ENCODE data around the gene SLC25A43.

DNA sequence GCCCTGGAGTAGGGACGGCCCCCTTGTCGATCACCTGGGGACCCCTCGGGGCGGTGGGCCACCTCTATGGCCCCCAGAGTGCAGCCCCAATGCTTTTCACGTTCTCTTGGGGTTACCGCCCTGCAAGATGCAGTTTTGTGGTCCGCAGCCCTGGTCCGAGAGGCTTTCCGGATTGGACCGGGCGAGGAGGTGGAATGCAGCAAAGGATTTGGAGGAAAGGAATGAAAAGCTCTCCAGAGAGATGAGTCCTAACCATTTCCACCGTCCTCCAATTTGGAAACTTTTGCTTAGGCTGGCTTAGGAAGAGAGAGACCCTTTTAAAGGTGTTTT is 601 bp downstream of the SLC25A43 start:
- TF ChIP-seq, protein P1, sequence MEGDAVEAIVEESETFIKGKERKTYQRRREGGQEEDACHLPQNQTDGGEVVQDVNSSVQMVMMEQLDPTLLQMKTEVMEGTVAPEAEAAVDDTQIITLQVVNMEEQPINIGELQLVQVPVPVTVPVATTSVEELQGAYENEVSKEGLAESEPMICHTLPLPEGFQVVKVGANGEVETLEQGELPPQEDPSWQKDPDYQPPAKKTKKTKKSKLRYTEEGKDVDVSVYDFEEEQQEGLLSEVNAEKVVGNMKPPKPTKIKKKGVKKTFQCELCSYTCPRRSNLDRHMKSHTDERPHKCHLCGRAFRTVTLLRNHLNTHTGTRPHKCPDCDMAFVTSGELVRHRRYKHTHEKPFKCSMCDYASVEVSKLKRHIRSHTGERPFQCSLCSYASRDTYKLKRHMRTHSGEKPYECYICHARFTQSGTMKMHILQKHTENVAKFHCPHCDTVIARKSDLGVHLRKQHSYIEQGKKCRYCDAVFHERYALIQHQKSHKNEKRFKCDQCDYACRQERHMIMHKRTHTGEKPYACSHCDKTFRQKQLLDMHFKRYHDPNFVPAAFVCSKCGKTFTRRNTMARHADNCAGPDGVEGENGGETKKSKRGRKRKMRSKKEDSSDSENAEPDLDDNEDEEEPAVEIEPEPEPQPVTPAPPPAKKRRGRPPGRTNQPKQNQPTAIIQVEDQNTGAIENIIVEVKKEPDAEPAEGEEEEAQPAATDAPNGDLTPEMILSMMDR (conservative IDR thresholded peaks at IDR 0.05; ENCODE audit: low read depth, low read length) = no peak
- TF ChIP-seq EZH2phosphoT487 (IDR thresholded peaks at IDR 0.05; ENCODE audit: borderline replicate concordance, low read length) = no peak

Data from PC-3 (cell line).